OCI-M1 (cell line): ENCODE data around the gene PARP6.

Source experiments
- DNase-seq: peaks from one replicate; lab custom pipeline; 2025; lab: John Stamatoyannopoulos, UW

The PARP6 gene

GRCh38 chr15:72272213-72272996 lies at the start of gene PARP6:
PARP6 (minus strand) TSS chr15:72272554; CDS start chr15:72267477, 5,077 bp downstream.
- peak; percentile 98 for DNase-seq

- DNase-seq: peak; percentile 93
Measured at GRCh38 chr15:72319985-72320671, 47.8 kb upstream of the PARP6 start, which contains the start of gene CELF6. CELF6 (minus strand) TSS chr15:72320157; CDS start chr15:72319874, 283 bp downstream.

DNA sequence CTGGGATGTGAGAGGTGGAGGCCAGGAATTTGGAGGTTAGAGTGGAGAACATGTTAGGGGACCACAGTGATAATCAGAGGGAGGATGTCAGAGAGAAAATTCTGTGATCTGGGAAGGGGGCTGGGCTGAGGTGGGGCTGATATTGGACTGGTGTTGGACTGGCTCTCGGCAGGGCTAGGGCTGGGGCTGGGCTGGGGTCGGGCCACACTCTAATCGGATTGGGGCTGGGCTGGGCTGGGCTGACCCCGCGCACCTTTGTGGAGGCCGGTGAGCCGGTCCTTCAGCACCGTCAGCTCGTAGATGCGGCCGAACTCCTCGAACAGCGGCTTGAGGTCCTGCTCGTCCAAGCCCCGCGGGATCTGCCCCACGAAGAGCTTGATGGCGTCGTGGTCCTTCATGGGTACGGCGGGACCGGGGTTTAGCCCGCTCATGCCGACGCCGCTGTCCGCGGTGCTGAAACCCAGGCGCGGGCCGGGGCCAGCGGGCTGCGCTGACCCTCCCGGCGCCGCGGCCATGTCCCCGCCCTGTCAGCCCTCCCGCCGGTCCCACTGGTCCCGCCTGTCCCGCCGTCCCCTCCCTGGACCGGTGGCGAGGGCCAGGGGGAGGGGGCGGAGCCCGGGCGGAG lies 47.1 kb upstream of the PARP6 start:
- peak; percentile 67 for DNase-seq

DNA sequence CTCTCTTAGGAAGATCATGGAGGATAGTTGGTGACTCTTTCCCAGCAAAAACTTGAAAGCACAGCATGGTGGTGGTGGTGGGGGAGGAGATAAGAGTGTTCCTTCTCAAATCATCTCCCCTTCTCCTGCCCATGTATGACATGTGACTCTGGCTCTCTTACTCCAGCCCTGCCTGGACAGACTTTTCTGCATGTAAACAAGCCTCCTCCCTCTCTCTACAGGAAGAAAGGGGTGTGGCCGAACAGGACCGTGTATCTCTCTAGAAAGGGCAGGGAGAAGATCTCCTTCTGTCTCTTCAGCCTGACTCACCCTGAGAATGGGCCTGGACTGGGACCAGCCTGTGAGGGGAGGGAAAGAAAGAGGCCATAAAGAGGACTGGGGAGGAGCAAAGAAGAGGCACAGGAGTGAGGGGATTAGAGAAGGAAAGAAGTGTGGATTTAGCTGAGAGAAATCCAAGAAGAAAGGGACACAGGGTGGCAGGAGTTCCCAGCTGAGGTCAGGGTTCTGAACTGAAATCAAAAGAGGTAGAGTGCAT lies 46.1 kb upstream of the PARP6 start:
- DNase-seq: peak; percentile 57

DNA sequence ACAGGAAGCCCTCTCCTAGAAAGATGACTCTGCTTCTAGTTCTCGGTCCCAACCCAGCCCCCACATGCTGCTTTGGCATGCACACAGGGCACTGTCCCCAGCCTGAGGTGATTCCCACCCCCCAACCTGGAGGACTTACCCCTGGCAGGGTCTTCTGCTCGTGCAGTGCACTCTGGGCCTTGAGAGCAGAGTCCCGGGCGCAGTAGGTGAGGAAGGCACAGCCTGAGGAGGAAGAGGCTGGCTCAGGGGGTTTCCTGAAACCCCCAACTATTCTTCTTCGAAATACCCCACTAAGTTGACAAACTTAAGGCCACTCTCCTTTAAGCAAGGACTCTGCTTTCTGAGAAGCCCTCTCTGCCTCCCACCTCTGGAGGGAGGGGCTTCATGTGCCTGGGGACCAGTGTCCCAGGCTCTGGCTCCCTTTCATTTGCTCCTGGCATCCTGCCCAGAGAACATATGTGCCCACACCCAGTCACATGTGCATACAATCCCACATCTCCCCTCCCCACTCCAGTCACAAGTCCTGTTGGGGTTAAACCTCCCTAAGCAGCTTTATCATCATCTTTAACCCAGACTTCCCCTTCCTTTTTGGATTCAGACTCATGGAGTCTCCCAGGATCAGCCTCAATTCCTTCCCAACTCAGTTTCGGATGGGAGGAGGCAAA lies 43.5 kb upstream of the PARP6 start:
- peak; percentile 76 for DNase-seq

- DNase-seq: no peak
Measured at GRCh38 chr15:72313881-72314280, 41.5 kb upstream of the PARP6 start.

- no peak for DNase-seq
Measured at GRCh38 chr15:72313448-72313840, 41.1 kb upstream of the PARP6 start.

- peak; percentile 74 for DNase-seq
Measured at GRCh38 chr15:72312605-72313447, 40.5 kb upstream of the PARP6 start.

DNA sequence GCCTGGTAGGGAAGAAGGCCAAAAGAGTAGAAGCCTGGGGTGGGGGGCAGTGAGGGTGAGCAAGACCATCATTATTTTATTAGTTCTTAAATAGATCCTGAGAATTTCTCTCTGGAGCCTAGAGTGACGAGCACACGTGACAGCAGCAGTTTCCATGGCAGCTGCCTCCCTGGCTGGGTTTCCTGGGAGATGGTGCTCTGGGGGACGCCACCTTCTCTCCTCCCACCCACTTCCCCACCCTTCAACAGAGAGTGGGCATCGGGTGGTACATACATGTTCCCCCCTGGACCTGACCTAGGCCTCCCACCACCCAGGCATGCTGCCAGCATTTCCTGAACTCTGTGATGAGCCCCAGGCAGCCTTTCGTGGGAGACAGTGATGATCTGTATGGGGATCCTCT lies 34.7 kb upstream of the PARP6 start:
- no peak for DNase-seq

GRCh38 chr15:72306211-72306785 lies 33.9 kb upstream of the PARP6 start:
- peak; percentile 51 for DNase-seq

DNA sequence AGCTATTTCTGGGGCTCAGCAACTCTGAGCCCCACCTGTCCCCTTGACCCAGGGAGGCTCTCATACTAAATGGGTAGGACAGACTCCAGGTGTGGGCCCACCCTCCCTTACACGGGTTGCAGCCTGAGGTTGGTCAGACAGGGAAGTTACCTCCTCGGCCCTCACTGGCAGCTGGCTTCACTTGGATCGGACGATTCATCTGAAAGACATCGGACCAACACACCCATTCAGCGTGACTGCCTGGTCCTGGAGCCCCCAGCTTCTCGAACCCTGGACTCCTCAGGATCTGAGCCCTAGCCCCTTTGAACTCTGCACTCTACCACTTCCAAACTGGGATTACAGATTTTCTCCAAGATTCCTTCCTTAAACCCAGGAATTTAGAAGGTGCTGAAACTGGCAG lies 32.2 kb upstream of the PARP6 start:
- DNase-seq: no peak

GRCh38 chr15:72302955-72303354 lies 30.6 kb upstream of the PARP6 start:
- no peak for DNase-seq

- DNase-seq: no peak
Measured at GRCh38 chr15:72289597-72290325, 17.4 kb upstream of the PARP6 start.

GRCh38 chr15:72288796-72289596 lies 16.6 kb upstream of the PARP6 start:
- DNase-seq: no peak

- peak; percentile 40 for DNase-seq
Measured at GRCh38 chr15:72285927-72286516, 13.7 kb upstream of the PARP6 start.

DNA sequence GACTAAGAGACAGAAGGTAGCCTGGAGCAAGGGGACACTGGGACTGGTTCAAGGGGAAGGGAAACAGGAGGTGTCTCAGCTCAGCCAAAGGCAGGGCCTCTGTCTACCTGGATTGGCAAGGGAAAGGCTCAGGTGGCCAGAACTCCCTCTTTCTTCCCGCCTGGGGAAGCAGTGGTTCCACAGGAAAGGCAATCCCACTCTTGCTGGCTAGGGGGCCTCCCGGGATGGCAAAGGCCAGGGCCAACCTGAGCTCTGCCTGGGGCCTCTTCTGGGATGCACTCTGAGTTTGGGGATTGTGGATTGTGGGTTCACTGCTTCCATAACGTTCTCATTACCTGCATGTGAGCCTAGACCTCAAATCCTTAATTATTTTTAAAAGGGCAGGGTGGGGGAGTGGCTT lies 13.0 kb upstream of the PARP6 start:
- no peak for DNase-seq

DNA sequence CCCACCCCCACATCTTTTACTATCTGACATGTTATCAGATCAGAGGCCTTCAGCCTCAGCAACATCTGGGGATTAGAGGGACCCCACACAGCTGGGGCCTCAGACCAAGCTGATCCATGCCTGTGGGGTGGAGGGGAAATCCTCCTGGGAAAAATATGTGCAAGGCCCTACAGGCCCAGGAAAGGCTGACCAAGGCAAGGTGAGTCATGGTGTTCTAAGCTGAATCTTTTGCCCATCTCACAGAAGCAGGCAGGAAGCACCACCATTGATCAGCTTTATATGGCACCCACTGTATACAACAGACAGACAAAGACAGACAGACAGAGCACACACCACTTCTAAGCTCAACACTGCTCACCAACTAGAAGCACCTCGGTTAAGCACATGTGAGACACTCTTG lies 12.4 kb upstream of the PARP6 start:
- no peak for DNase-seq

DNA sequence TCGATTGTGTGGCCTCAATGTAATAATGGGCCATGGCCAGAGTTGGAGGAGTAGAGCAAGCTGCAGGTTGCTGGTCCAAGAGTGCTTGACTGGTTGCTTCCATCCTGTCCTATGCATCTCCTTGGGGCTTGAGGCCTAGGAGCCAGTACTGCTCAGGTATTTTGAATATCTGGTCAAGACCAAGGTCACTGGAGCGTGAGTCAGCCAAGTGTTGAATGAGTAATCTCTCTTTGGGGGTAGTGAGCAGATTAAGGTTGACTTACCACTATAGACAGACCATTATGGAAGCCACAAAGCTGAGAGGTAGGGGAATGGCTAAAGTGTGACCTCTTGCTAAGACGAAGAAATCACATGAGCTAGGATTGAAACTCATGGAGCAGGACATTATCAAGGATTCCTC lies 9.4 kb upstream of the PARP6 start:
- no peak for DNase-seq

DNA sequence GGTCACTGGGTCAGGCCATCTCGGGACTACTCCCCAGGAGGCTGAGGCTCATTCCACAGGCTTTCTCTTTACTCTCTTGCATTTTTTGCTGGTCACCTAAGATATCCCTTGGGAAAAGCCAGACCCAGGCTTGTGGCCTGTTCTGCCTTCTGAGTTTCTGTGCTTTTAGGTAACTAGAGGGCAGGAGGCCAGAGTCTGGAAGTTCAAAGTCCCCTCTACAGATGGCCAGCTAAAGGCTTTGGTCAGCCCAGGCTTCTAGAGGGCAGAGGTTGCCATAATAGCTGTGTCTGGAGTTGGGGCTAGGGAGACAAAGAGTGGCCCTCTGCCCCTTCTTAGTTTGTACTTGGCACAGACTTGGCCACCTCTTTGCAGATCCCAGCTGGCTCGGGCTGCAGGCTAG lies 8.4 kb upstream of the PARP6 start:
- DNase-seq: no peak
